Measurements from ENCODE around the gene SLC2A2.

Gene SLC2A2

GRCh38 chr3:170999737-171000242 lies 26.7 kb downstream of the SLC2A2 start:
- no peaks in the 10 kb centered on the region for H3K36me3 ChIP-seq (ENCODE audit: control insufficient read depth, insufficient read depth, low read length)
- no peak overlapping the region for H3K4me3 ChIP-seq (ENCODE audit: low read length)
- peaks cover 32% of the 10 kb centered on the region for H3K4me1 ChIP-seq (ENCODE audit: control insufficient read depth, insufficient read depth, low read length)
- no peaks in the 10 kb centered on the region for H3K9me3 ChIP-seq (ENCODE audit: control insufficient read depth, low read length)
- H3K9ac ChIP-seq (ENCODE audit: low read length) = no peak overlapping the region
- no peaks in the 10 kb centered on the region for H3K27me3 ChIP-seq (ENCODE audit: control insufficient read depth, insufficient read depth, low read length)

- Histone ChIP-seq H3K9ac (ENCODE audit: low read length) (no peak overlapping the region), H3K36me3 (ENCODE audit: control insufficient read depth, insufficient read depth, low read length) (no peaks in the 10 kb centered on the region), H3K4me3 (ENCODE audit: low read length) (no peak overlapping the region), H3K9me3 (ENCODE audit: control insufficient read depth, low read length) (no peaks in the 10 kb centered on the region), H3K4me1 (ENCODE audit: control insufficient read depth, insufficient read depth, low read length) (peaks cover 32% of the 10 kb centered on the region), H3K27me3 (ENCODE audit: control insufficient read depth, insufficient read depth, low read length) (no peaks in the 10 kb centered on the region)
Measured at GRCh38 chr3:170997961-170998913, 28.3 kb downstream of the SLC2A2 start.

- Histone ChIP-seq H3K9me3 (ENCODE audit: control insufficient read depth, low read length) (no peaks in the 10 kb centered on the region), H3K4me1 (ENCODE audit: control insufficient read depth, insufficient read depth, low read length) (peaks cover under 1% of the 10 kb centered on the region), H3K27me3 (ENCODE audit: control insufficient read depth, insufficient read depth, low read length) (no peaks in the 10 kb centered on the region), H3K36me3 (ENCODE audit: control insufficient read depth, insufficient read depth, low read length) (no peaks in the 10 kb centered on the region), H3K4me3 (ENCODE audit: low read length) (no peak overlapping the region), H3K9ac (ENCODE audit: low read length) (no peak overlapping the region)
Measured at GRCh38 chr3:170992854-170993253, 33.7 kb downstream of the SLC2A2 start.

GRCh38 chr3:170991664-170992063 lies 34.9 kb downstream of the SLC2A2 start:
- no peaks in the 10 kb centered on the region for H3K27me3 ChIP-seq (ENCODE audit: control insufficient read depth, insufficient read depth, low read length)
- H3K4me3 ChIP-seq (ENCODE audit: low read length) = no peak overlapping the region
- no peaks in the 10 kb centered on the region for H3K36me3 ChIP-seq (ENCODE audit: control insufficient read depth, insufficient read depth, low read length)

GRCh38 chr3:170989100-170989648 lies 37.3 kb downstream of the SLC2A2 start:
- Histone ChIP-seq H3K9ac (ENCODE audit: low read length) (no peak overlapping the region), H3K36me3 (ENCODE audit: control insufficient read depth, insufficient read depth, low read length) (no peaks in the 10 kb centered on the region), H3K4me1 (ENCODE audit: control insufficient read depth, insufficient read depth, low read length) (no peaks in the 10 kb centered on the region), H3K9me3 (ENCODE audit: control insufficient read depth, low read length) (no peaks in the 10 kb centered on the region), H3K4me3 (ENCODE audit: low read length) (no peak overlapping the region), H3K27me3 (ENCODE audit: control insufficient read depth, insufficient read depth, low read length) (no peaks in the 10 kb centered on the region)

More at GRCh38 chr3:170991664-170992063, 34.9 kb downstream of the SLC2A2 start:
- Histone ChIP-seq H3K9ac (ENCODE audit: low read length) (no peak overlapping the region), H3K9me3 (ENCODE audit: control insufficient read depth, low read length) (no peaks in the 10 kb centered on the region), H3K4me1 (ENCODE audit: control insufficient read depth, insufficient read depth, low read length) (no peaks in the 10 kb centered on the region)

- Histone ChIP-seq H3K27me3 (ENCODE audit: control insufficient read depth, insufficient read depth, low read length) (no peaks in the 10 kb centered on the region), H3K4me3 (ENCODE audit: low read length) (no peak overlapping the region), H3K4me1 (ENCODE audit: control insufficient read depth, insufficient read depth, low read length) (no peaks in the 10 kb centered on the region), H3K36me3 (ENCODE audit: control insufficient read depth, insufficient read depth, low read length) (no peaks in the 10 kb centered on the region), H3K9me3 (ENCODE audit: control insufficient read depth, low read length) (no peaks in the 10 kb centered on the region), H3K9ac (ENCODE audit: low read length) (no peak overlapping the region)
Measured at GRCh38 chr3:170988378-170988777, 38.1 kb downstream of the SLC2A2 start.

GRCh38 chr3:170985304-170985703 lies 41.2 kb downstream of the SLC2A2 start:
- Histone ChIP-seq H3K9ac (ENCODE audit: low read length) (no peak overlapping the region), H3K27me3 (ENCODE audit: control insufficient read depth, insufficient read depth, low read length) (no peaks in the 10 kb centered on the region), H3K9me3 (ENCODE audit: control insufficient read depth, low read length) (no peaks in the 10 kb centered on the region), H3K4me1 (ENCODE audit: control insufficient read depth, insufficient read depth, low read length) (no peaks in the 10 kb centered on the region), H3K4me3 (ENCODE audit: low read length) (no peak overlapping the region), H3K36me3 (ENCODE audit: control insufficient read depth, insufficient read depth, low read length) (no peaks in the 10 kb centered on the region)

- no peak overlapping the region for H3K9ac ChIP-seq (ENCODE audit: low read length)
- H3K27me3 ChIP-seq (ENCODE audit: control insufficient read depth, insufficient read depth, low read length) = no peaks in the 10 kb centered on the region
- H3K36me3 ChIP-seq (ENCODE audit: control insufficient read depth, insufficient read depth, low read length) = no peaks in the 10 kb centered on the region
- no peak overlapping the region for H3K4me3 ChIP-seq (ENCODE audit: low read length)
- no peaks in the 10 kb centered on the region for H3K9me3 ChIP-seq (ENCODE audit: control insufficient read depth, low read length)
- H3K4me1 ChIP-seq (ENCODE audit: control insufficient read depth, insufficient read depth, low read length) = no peaks in the 10 kb centered on the region
Measured at GRCh38 chr3:170982733-170983132, 43.8 kb downstream of the SLC2A2 start.

- no peaks in the 10 kb centered on the region for H3K4me1 ChIP-seq (ENCODE audit: control insufficient read depth, insufficient read depth, low read length)
- no peak overlapping the region for H3K4me3 ChIP-seq (ENCODE audit: low read length)
- no peaks in the 10 kb centered on the region for H3K9me3 ChIP-seq (ENCODE audit: control insufficient read depth, low read length)
- no peaks in the 10 kb centered on the region for H3K27me3 ChIP-seq (ENCODE audit: control insufficient read depth, insufficient read depth, low read length)
- H3K9ac ChIP-seq (ENCODE audit: low read length) = no peak overlapping the region
- no peaks in the 10 kb centered on the region for H3K36me3 ChIP-seq (ENCODE audit: control insufficient read depth, insufficient read depth, low read length)
Measured at GRCh38 chr3:170980399-170980798, 46.1 kb downstream of the SLC2A2 start.

- Histone ChIP-seq H3K9me3 (ENCODE audit: control insufficient read depth, low read length) (no peaks in the 10 kb centered on the region), H3K36me3 (ENCODE audit: control insufficient read depth, insufficient read depth, low read length) (no peaks in the 10 kb centered on the region), H3K9ac (ENCODE audit: low read length) (no peak overlapping the region), H3K4me1 (ENCODE audit: control insufficient read depth, insufficient read depth, low read length) (no peaks in the 10 kb centered on the region), H3K4me3 (ENCODE audit: low read length) (no peak overlapping the region), H3K27me3 (ENCODE audit: control insufficient read depth, insufficient read depth, low read length) (no peaks in the 10 kb centered on the region)
Measured at GRCh38 chr3:170977949-170978745, 48.4 kb downstream of the SLC2A2 start.

- H3K4me3 ChIP-seq (ENCODE audit: low read length) = no peak overlapping the region
- H3K27me3 ChIP-seq (ENCODE audit: control insufficient read depth, insufficient read depth, low read length) = no peaks in the 10 kb centered on the region
- H3K9ac ChIP-seq (ENCODE audit: low read length) = no peak overlapping the region
- H3K36me3 ChIP-seq (ENCODE audit: control insufficient read depth, insufficient read depth, low read length) = no peaks in the 10 kb centered on the region
- no peaks in the 10 kb centered on the region for H3K9me3 ChIP-seq (ENCODE audit: control insufficient read depth, low read length)
- H3K4me1 ChIP-seq (ENCODE audit: control insufficient read depth, insufficient read depth, low read length) = no peaks in the 10 kb centered on the region
Measured at GRCh38 chr3:170976190-170976519, 50.4 kb downstream of the SLC2A2 start.

All from mucosa of stomach (tissue), 1 donor.